EL (cell line): Measurements from ENCODE around the gene BORA.
"Not testable (repeated sequence)": the region's sequence is repeated elsewhere in the genome, so short reads cannot be mapped to it uniquely, and the experiment has no call there.

Experiments
- DNase-seq: peaks from one replicate; pipeline ENCODE4 v3.0.0-alpha.2; 2016

BORA gene

DNA sequence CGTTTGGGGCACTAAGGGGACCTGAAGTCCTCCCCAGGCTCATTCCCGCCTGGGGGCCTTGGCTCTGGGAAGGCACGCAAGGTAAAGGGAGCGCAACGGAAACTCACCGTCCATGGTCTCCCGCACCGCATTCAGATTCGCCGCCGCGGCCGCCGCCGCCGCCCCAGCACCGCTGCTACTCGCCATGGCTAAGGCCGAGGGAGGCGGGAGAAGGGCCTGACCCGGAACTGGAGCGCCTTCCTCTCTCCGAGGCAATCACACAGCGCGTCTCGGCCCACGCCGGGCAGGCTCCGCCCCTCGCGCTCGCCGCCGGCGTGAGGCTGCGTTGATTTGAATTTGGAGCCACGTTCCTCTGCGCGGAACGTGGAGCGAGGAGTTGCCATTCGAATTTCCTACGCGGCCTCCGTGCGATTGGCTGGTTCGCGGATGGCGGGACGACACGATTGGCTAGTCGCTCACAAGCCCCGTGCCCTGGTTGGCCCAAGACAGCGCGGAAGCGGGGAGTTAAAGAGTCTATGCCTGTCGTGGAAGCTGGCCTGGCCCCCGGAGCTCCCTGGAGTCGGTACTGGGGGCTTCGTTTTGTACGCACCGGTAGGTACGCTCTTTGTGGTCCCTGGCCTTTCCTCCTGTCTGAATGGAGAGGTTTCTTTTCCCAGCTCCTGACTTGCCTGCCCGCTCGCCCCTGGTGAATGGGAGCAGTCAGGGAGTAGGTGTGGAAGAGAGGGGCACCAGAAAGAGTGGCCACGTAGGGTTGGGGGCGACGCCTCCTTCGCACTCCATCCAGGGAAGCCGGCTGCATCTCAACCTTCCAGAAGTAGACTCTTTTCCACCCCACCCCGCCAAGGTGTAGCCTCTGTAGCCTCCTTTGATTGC lies at the start of gene BORA, which contains the start of gene MZT1:
Gene BORA, plus strand, starts transcription at position 507 of the 873 bp plus-strand sequence. CDS start 1,018 bp downstream, outside the sequence.
Gene MZT1, minus strand, starts transcription at position 213 of the 873 bp plus-strand sequence. Its CDS starts 27 bp downstream, at position 186.
- DNase-seq = peak; percentile 98

DNA sequence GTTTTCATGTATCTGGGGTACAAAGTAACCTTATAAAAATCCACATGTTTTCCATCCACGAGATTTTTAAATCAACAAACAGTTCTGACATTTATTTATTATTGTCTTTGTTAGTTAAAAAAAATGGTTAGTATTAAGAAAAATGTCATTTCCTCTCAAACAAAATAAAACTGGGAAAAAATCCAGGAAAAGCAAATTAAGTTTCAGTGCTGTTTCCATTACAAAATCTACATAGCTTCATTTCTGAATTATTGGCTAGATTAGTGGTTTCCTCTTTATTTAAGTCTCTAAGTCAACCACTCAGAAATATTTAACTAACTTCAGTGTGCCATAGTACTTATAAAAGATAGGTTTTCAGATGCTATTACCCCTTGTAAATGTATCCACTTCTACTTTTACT lies 49.4 kb upstream of the BORA start:
- no peak for DNase-seq

DNA sequence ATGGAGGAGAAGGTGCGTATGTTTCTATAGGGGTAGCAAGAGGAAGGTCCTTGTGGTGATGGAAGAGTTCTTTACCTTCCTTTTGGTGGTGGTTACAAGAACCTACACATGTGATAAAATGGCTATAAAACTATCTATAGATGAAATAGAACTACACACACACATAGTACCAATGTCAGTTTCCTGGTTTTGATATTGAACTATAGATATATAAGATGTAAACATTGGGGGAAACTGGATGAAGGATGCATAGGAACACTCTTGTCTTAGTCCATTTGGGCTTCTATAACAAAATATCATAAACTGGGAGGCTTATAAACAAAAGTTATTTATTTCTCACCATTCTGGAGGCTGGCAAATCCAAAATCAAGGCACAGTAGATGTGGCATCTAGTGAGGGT lies 47.4 kb upstream of the BORA start:
- no peak for DNase-seq

DNA sequence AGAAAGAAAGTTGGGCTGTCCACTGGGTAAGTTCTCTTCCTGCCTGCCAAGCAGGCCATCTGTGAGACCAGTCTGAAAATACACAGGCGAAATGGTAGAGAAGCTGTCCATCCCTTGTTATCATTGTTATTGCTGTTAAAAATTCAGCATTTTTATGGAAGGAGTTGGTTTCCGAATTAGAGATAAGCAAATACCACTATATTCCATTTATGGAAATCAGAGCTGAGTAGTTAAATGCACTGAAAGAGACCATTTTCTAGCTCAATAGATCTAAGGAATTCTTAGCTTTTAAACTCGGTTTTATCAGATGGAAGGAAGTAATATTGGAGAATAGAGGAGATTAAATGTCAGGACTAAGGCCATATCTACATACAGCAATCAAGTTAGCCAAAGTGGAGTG lies 41.0 kb upstream of the BORA start:
- no peak for DNase-seq

DNA sequence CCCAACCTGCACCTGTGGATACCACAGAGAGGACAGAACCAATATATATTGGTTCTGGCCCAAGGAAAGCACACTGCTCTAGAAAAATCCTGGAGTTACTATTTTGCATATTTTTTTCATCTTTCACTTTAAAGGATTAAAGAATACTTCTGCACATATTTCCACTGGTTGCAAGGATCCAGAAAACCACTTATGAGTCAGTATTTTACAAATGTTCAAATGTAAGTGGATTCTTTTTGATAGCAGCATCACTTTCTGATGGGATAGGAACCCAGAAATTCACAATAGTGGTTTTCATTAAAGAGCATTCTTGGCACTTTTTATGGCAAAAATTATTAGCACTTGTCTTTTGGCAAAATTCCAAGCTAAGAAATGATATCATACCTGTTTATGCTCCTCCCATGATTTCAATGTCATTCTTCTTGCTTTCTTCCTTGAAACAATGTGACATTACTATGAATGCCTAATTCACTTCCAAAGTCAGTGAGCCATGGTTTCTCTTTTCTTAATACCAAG lies 38.5 kb upstream of the BORA start:
- DNase-seq = no peak

DNA sequence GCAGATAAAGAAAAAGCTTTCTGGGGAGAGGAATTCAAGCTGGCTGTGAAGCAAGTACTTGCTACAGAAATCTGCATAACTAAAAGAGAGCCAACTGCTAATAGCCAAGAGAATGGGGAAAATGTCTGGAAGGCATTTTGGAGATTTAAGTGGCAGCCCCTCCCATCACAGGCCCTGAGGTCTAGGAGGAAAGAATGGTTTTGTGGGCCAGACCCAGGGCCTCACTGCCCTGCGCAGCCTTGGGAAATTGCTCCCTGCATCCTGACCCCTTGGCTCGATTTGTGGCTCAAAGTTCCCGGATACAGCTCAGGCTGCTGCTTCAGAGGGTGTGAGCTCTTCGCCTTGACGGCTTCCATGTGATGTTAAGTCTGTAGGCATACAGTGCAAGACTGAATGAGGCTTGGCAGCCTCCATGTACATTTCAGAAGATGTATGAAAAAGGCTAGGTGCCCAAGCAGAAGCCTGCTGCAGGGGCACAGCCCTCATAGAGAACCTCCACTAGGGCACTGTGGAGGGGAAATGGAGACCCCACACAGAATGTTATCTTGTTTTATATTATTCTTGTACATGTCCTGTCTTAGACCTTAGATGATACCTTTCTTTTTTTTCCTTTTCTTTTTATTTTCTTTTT lies 34.7 kb upstream of the BORA start:
- no peak for DNase-seq

DNA sequence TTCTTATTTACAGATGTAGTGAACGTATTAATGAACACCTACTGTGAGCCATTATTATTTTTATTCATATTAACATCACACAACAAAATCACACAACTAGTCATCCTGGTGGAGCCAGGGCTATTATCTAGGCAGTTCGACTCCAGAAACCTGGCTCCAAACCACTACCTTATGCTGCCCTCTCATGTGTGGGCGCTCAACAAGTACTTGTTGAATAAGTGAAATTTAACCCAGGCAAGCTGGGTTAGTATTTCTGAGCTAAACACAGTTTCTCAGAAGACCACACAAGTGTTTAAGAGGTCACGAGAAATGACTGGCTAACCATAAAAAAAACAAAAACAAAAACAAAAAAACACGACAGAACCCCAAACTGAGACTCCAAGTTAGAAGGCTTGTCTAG lies 33.9 kb upstream of the BORA start:
- no peak for DNase-seq

DNA sequence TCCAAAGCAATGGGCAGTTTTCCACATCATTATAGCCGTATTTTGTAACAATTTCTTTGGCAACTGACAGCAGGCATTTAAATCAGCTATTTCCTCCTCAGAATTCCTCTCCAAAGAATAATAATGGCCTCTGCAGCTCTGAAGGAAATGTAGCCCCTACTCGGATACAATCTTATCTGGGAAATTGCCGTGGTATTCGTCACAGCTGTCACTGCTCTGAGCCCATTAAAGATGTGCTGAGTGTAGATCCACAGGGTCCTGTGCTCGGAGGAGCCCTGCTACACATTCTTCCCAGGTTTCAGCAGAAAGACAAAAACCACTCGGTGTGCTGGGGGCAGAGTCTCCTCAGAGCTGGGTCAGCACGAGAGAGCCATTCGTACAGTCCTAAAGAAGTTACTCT lies 33.4 kb upstream of the BORA start:
- DNase-seq = no peak

DNA sequence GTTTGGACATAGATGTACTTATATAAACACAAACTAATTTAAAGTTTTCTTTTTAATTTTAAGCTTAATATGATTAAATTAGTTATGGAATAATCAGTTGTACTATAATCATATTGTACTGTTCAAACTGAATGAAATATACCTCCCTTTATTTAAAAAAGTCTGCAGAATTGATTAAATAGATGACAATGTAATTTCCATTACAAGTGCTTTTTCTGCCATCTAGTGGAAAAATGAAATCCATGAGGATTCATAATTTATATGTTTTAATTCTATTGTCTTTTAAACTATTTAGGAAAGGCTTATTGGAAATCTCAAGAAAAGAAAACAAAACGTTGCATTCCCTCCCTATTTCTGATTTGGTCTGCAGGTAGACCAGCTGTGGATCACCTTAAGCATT lies 31.1 kb upstream of the BORA start:
- no peak for DNase-seq

DNA sequence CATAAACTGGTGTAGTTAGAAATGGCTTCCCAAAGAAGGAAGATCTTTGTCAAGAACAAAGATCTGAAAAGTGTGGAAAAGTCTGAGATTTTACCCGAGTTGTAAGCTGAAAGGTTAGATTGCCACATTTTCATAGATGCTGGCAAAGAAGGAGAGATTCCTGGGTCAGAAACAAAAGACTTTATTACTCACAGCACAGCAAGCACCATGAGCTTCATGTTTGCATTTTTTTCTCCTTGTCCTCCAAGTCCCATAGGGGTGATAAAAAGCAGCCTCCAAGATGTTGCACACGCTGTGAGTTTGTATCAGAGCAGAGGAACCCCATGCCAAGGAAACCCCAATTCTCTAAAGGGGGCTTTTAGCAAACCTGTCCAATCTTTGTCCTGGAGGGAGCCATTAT lies 29.6 kb upstream of the BORA start:
- no peak for DNase-seq

DNA sequence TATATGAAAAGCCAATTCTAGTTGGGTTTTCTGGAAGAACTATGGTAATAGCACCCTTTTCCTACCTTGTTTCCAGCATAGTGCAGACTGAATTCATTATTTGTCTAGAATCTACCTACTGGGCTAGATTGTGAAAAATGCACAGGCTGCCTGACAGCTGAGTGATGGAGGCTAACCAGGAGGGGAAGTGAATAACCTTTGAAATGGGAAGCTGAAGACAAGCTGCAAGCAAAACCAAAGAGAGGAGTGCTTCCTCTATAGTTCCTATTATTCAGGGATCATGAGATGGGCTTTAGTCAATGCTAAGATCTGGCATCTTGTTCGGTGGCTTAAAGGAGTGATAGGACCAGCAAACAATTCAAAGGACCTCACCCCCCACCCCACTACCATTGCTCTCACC lies 27.2 kb upstream of the BORA start:
- no peak for DNase-seq

DNA sequence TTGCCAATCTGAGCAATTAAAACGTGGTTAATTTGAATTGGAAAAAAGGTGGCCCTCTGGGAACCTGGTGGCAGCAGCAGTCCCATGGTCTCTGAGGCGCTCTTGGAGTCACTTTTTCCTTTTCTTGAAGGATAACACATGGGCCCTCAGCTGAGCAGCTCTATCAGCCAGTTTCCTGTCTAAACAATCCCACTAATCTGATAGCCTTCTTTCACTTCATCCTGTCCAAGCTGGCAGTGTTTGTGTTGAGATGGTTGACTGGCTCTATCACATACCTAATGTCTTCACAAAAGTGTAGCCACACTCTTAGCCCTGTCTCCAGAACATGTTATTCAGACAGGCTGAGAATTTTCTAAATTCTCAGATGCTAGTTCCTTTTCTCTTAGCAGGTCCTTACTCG lies 10.9 kb upstream of the BORA start:
- no peak for DNase-seq

DNA sequence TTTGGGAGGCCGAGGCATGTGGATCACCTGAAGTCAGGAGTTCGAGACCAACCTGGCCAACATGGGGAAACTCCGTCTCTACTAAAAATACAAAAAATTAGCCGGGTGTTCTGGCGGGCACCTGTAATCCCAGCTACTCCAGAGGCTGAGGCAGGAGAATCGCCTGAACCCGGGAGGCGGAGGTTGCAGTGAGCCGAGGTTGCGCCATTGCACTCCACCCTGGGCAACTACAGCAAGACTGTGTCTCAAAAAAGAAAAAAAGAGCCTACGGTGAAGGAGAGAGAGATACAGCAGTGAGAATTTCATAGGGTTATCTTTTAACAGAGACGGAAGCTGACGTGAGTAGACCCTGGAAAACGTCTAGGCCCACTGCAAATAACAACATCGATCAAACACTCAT lies 1.5 kb upstream of the BORA start:
- not testable (repeated sequence) for DNase-seq

DNA sequence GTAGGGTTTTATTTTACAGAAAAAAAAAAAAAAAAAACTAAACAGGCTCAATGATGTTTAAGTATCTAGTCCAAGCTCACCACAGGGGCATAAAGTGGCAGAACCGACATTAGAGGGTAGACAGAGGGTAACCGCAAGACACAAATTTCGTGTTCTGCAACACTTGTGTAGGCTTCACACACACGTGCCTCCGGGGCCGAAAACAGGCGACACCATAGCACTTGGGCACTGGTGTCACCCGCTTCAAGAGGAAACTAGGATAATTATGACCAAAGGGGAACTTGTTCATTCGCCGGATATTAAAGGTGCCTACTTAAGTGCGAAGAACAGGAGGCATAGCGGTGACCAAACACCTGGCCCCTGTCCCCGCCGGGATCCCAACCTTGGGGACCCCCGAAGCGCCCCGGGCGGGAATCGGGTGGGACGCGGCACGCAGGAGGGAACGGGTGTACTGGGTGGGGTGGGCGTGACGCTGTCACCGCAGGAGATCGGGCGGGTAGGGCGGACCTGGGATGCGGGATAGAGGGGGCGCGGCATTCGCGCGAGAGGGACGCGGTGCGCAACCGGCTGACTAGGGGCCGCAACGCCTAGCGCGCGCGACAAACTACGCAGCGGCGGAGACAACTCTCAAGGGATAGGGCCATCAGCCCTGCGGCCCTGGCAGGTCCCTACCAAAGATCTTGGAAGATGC lies 852 bp upstream of the BORA start:
- DNase-seq = peak; percentile 32

DNA sequence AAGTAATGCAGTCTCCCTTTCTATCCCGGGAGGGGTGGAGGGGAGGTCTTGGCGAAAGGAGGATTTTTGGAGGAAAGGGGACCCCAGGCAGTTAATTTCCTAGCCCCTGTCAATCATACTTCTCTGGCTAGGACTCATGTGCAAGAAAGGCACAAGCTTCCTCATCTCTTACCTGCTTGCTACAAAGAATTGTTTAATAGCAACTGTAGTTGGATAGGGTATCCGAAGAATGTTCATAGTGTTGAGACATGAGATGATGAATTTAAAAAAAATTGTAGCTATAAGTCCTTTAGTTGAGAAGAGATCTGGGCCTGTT lies 525 bp downstream of the BORA start:
- DNase-seq = peak; percentile 4

DNA sequence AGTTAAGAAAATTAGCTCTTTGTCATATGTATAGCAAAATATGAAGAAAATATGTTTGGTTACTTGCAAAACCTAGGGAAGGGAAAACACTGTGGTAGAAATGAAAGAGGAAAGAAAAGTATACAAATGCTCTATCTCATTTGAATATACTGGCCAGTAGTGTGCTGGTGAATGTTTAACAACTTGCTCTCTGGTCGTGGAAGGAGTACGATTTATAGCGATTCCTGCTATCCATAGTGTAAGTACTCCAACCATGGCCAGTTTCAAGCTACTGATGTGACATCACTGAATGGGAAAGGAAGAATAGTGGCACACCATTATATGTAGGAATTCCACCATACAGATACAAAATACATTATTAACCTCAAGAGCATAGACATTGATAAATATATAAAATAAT lies 9.3 kb downstream of the BORA start:
- no peak for DNase-seq

DNA sequence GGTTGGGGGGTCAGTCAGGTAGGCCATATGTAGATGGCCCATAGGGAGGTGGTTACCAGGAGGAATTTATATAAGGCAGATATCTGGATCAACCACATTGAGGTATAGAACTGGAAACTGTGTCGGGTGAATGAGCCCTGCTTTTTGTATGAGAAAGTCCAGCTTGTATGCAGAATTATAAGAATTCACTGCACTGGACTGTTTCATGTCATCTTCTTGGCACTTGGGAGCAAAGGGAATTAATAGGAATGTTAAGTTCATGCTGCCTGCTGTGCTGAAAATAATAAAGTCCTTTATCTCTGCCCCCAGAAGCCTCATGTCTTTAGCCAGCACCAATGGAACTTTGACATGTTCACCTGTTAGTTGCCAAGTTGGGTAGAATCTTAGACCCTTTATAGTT lies 12.3 kb downstream of the BORA start:
- DNase-seq = no peak

DNA sequence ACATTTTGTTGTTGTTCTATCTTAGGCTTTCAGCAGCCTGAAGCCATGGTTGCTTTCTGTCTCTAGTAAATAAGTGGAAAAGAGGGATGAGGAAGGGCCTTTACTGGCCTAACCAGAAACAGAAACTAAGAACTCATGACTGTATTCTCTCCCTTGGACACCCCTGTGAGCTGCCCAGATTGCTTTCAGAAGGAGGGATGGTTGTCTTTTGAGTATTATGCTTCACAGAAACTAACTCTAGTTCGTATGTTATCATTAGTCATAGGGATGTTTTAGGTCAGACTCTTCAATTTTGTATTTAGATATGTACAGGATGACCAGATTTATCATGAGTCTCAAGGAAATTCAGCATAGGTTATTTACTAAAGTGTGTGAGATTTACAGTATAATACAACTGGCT lies 17.5 kb downstream of the BORA start:
- no peak for DNase-seq

DNA sequence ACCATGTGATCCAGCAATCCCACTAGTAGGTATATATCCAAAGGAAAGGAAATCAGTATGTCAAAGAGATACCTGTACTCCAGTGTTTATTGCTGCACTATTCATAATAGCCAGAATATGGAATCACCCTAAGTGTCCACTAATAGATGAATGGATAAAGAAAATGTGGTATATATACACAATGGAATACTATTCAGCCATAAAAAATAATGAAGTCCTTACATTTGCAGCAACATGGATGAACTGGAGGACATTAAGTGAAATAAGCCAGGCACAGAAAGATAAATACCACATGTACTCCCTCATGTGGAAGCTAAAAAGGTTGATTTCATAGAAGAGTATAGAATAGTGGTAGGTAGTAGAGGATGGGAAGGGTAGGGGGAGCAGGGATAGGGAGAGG lies 23.5 kb downstream of the BORA start:
- no peak for DNase-seq

DNA sequence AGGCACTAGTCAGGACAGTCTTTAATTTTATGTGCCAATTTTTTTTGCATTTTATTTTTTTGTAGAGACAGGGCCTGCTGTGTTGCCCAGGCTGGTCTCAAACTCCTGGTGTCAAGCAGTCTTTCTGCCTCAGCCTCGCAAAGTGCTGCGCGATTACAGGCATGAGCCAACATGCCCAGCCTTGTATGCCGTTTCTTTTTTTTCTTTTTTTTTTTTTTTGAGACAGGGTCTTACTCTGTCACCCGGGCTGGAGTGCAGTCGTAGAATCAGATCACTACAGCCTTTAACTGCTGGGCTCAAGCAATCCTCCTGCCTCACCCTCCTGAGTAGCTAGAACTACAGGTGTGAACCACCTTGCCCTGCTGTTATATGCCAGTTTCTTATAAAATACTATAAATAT lies 26.4 kb downstream of the BORA start:
- no peak for DNase-seq

DNA sequence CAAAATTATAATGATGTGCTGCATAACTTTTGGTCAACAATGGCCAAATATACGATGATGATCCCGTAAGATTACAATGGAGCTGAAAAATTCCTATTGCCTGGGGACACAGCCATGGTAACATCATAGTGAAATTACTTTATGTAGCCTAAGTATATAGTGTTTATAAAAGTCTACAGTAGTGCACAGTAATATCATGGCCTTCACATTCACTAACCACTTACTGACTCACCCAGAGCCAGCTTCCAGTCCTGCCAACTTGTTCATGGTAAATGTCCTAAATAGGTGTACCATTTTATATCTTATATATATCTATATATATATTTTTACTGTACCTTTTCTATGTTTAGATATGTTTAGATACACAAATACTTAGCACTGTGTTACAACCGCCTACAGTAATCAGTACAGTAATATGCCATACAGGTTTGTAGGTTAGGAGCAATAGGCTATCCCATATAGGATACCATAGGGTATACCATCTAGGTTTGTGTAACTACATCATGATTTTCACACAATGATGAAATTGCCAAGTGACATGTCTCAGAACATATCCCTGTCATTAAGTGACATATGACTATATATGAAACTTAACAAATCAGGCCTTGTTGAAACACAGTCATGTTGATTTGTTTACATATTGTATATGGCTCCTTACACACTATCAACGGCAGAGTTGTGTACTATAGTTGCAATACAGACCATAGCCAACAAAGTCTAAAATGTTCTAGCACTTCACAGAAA lies 30.2 kb downstream of the BORA start:
- peak; percentile 3 for DNase-seq

DNA sequence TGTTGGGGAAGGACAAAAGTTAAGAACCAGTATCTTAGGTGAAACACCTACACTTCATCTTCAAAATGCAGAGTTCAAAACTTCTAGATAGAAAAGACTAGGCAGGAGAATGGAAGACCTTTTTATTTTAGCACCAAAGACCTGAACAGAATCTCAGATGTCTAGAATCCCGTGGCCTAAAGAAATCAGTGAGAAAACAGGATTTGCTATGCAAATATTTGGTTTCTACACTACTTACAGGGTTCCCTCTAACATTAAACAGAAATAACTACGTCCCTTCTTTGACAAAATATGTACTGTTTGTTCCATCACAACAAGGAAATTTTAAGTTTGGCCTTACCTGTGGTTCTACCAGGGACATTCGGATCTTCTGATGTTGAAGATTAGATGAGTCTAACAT lies 32.5 kb downstream of the BORA start:
- no peak for DNase-seq

DNA sequence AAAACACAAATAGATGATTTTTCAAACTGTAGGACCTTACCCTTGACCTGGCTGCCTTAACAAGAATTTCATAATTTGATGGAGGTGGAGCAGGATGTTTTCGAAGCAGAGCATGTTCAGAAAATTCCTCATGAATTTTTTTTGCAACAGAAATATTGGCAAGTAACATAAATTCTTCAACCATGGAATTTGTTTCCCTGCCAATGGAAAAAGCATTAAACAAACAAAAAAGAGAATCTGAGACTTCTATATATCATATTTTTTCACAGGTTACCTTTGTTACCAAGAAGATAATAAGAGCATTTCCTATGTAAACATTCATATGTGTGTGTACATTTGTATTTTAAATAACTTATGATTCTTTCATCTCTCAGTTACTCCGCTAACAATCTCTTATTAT lies 35.7 kb downstream of the BORA start:
- DNase-seq = no peak
